NCI-H2196 treated with DMSO at 0.1 percent for 48 hours (cell line): ENCODE measurements around the gene PAK5.

Experiments
- DNase-seq: peaks from one replicate; lab custom pipeline; 2025; ENCODE audit not compliant: unreplicated experiment; lab: John Stamatoyannopoulos, UW

PAK5 gene

DNA sequence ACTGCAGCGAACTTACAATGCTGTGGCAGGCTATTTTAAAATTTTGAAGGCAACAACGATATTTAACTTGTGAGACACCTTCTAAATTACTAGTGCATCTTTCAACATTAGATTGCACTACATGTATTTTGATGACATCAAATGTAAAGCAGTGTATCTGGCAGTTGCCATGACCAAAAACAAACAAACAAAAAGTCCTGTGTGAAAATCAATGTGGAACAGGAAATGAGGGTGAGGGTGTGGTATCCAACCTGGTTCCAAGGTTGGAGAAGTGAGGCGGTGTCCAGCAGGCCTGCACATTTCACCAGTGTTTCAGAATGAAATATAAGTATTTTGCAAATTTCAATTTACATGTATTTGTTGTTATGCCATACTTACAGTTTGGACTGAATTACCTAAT lies 212.5 kb downstream of the PAK5 start:
- no peak for DNase-seq

DNA sequence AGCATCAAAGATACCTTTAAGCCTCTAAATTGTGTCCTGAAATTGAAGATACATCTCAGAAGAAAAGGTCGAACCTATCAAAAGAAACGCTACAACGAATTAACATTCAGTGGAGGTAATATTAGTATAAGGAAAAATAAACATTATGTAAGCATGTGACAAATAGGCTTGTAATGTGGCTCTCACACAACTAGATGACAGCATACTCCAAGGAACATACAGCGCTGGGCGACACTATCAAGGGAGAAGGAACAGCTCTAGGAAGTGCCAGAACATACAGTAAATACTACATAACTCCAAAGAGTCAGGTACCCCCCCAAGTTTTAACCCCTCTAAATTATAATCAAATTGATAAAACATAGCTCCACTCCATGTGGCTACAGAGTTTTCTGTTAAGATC lies 220.9 kb downstream of the PAK5 start:
- DNase-seq: peak; percentile 43

DNA sequence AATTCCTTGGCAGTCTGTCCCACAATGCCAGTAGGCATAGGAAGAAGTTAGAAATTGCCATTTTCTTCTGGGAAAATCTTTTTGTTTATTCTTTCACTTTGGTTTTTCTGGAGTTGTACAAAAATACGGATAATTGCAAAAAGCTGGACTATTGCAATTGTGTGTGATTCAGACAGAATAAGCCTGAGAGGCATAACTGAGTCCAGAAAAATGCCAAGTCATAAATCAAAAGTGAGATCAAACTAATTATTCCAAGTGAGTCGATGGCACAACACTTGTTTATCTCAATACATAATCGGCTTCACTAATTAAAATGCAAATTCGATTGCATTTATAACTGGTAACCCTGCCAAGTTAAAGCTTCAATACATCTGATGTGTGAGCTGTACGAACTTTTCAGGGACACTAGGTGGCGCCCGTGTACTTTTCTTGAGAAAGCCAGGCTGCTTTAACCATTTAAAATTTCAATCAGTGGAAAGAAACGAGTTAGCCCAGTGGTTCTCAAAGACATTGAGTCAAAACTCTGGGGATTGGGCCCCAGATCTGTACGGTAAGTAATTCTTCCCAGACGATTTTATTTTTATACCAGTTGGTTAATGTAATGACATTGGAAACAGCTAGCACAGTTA lies 221.9 kb downstream of the PAK5 start:
- DNase-seq: peak; percentile 61

DNA sequence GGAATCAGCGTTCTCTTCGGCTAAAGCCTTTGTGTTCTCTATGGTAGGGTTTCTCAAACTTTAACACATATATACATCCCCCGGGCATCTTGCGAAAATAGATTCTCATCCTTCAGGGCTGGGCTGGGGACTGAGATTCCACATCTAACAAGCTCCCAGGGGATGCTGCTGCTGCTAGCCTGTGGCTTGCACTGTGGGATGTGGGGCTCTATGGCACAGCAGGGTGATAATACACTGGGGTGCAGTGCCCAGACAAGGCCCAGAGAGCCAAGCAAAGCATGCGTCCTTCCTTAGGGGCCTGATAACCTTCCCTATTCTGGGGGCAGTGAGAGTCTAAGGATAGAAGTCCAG lies 222.4 kb downstream of the PAK5 start:
- no peak for DNase-seq

DNA sequence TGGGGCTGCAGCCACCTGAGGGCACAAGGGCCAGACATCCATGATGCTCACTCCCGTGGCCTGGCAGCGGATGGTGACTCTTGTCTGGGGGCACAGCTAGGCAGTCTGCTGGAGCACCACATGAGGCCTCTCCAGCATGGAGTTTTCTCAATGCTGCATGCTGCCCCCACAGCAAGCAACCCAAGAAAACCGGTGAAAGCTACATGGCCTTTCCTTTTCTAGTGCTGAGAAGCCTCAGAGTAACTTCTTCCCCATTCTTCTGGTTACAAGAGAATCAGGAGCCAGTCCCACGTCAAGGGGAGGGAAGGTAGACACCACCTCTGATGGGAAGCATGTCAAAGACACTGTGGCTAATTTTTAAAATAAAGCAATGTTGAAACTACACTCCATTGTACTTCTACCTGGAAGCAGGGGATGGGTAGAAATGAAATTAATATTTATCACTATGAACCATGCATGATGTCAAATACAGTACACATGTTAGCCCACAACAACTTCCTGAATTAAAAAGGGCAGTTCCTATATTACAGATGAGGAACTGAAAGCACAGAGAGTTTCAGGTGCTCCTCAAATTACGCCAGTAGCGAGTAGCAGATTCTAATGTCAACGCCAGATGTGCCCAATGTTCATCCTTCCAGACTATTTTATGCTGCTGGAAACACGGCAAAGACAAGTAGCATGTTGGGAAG lies 223.0 kb downstream of the PAK5 start:
- DNase-seq: no peak

DNA sequence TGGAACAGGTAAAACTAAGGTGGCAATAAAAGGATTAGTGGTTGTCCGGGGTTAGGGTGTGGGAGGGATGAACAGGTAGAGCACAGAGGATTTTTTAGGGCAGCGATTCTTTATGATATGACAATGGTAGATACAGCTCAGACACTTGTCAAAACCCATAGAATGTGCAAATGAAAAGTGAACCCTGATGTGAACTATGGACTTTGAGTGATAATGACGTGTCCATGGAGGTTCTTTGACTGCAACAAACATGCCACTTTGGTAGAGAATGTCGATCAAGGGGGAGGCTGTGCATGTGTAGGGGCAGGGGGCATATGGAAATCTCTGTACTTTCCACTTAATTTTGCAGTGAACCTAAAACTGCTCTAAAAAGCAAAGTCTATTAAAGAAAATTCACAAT lies 223.8 kb downstream of the PAK5 start:
- no peak for DNase-seq

DNA sequence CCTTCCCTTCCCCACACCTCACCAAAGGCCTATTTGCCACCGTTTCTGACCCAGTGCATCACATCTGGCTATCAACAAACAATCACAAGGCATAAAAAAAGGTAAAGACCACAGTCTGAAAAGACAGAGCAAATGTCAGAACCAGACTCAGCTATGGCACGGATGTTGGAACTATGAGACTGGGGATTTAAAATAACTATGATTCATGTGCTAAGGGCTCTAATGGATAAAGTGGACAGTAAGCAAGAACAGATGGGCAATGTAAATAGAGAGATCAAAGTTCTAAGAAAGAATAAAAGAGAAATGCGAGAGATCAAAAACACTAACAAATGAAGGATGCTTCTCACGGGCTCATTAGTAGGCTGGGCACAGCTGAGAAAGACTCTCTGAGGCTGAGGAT lies 225.0 kb downstream of the PAK5 start:
- no peak for DNase-seq

DNA sequence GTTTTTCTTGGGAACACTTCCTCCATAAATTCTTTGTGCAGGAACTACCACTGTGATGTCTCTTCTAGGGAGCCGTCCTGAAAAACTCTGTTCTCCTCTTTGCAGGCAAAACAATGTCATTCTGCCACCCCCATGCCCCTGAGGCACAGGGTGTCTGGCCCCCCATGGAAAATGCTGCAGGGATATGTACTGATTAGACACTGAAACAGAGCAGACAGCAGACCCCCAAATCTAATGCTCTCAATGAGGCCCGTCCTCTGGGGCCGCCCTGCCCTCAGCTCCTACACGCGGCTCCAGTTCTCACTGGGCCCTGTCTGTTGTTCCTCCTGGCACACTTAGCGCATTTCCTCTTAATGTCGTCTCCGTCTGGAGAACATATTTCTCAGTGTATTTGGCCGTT lies 227.0 kb downstream of the PAK5 start:
- DNase-seq: no peak

DNA sequence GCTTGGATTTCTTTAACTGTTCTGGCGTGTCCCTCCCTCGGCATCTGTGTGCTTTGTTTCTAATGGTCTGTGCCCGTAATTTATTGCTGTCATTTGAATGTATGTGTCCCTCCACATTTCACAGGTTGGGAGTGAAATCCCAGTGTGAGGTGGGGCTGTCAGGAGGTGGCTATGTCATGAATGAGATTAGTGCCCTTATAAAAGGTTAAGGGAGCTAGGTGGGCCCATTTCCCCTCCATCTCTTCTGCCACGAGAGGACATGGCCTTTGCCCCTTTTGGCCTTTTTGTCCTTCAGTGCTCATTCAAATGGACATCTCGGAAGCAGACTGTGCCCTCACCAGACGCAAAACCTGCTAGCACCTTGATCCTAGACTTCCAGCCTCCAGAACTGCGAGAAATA lies 228.2 kb downstream of the PAK5 start:
- no peak for DNase-seq

DNA sequence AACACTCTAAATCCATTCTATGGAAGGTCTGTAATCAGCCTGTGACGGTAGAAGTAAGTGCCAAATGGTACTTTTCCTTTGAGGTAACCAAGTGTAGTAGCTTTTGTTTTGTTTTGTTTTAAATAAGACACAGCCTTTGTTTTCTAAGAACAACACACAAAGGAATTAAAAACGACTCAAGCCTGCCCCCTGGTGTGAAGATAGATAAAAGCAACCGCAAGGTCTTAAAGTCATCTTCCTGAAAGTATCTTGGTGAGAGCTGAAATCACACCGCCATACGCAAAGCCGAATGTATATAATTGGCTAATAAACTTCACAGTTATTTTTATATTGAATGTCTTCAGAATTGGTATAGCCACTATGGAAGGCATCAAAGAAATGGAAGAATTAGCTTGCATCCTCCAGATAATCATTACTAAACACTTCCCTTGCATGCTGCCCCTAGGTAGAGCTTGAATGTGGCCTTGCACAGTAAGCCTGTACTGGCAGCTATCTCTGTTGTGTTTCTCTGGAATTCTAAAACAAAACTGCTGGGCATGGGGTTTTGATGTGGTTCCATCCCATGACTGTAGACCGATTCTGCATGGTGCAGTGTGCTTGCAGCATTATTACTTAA lies 228.9 kb downstream of the PAK5 start:
- peak; percentile 31 for DNase-seq

DNA sequence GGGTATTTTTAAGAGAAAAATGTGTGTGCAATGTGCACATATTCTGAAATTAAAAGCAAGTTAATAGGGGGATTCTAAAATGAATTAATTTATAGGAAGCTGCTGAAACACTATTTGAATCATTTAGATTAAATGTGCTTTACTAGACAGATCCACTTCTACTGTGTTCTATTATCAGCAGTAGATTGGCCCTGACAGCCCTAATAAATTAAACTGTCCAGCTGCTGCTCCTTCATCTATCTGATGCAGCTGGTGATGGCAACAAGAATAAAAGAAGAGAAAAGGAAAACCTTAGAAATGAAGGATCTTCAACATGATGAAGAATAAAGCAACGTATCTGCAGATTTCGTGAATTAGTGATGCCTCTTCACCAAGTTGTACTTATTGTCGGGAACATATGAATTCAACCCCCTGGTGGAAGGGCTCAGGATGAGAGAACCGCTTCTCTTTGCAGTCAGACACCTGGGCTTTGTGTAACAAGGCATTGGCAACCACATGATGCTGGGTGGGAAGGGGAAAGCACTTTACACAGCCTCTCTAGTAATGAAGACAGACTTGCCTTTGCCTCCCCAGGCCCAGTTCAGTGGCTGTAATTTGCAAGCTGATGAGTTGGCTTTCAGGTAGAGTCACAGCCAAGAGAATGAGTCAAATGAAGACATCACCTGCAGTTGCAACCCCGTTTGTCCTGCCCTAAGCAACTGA lies 230.1 kb downstream of the PAK5 start:
- DNase-seq: no peak

DNA sequence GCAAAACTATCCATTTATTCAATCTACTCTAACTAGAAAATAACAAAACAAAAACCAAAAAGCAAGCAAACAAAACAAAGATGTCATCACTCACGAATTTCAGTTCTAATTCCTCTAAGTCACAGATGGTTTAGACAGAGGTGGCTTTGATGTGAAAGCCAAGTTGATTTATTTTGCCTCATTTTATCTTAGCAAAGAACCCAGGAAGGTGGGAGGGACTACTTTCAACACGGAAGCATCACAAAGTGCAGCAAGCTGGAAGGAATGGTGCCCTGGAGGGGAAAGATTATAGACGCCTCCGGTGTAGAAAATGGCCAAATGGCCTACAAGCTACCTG lies 236.1 kb downstream of the PAK5 start:
- DNase-seq: no peak

DNA sequence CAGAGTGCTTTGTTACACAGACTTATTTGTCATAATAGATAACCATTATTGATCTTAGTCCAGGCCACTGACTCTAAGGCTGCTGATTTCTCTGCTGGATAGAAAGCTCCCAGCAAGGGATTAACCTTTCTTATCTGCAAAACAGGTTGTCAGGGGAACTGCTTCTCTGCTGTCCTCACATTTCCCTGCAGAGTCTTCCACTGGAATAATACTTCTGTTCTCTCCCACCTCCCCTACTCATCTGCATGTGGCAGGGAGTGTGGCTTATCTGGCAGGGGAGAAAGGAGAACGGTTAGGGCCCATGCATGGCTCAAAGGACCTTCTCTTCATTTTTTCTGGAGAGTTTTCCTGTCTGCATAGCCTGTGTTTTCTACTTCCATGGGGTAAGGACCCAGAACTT lies 238.3 kb downstream of the PAK5 start:
- DNase-seq: no peak

DNA sequence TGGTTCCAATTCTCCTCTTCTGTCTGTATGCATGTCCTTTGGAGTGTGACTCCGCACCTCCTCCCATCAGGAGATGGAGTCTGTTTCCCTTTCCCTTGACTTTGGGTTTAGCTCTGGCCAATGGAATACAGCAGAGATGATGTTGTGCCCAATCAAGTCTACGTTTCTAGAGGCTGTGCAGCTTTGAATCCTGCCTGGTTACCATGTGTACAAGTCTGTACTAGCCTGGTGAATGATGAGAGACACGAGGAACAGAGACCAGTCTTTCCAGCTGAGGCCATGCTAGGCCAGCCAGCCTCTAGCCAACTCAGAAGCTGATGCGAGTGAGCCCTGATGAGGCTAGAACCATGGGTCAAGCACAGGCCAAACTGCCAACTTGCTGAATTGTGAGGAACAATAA lies 241.3 kb downstream of the PAK5 start:
- no peak for DNase-seq

DNA sequence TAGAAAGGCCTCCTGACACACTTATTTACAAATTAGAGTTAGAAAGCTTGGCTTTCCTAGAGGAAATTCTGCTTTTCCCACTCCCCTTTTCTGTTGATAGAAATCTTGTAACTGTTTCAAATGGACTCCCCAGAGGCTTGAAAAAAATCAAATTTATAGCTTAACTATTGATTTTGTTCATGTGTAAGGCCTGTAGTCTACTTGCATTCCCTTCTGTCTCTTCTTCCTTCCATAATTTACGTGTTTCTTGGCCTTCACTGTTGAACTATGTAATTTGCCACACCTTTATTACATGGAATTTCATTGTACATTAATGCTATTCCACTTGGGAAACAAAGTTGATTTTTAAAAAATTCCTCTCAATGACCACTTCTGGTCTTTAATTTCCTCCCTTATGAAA lies 243.1 kb downstream of the PAK5 start:
- no peak for DNase-seq

DNA sequence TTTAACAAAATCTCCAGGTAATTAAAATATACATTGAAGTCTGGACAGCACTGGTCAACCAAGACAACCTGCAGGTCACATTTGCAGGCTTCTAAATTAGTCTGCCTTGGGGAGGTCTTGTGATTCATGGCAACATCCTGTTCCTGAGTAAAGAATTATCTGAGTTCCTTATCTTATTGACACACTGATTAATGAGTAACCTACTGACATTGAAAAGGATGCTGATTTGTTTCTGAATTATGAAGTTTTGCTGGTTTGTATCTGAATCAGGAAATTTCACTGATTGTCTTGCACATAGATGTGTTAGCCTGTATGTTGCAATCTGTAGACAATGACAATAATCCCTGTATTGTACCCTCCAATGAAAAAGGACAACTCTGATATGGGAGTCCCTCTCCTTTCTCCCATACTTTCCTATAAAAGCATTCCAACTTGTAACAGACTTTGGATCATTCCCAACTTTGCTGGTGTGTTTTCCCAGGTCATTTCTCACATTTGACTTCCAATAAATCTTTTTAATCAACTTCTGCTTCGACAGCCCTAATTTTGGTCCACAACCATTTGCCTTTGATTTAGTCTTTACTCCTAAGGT lies 244.5 kb downstream of the PAK5 start:
- DNase-seq: no peak

DNA sequence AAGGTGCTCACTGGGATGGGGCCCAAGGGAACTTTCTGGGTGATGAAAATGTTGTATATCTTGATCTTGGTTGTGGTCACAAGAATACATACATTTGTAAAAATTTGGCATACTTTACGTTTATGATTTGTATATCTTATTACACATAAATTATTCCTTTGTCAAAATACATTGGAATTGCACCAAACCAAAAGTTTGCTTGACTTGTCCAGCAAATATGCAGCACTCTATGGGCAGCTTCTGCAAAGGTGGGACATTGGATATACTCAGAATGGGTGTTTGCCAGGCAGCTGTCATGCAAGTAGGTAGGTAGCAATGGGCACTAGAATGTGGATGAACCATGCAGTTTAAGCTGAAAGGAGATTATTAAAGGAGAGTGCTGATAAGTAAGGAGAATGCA lies 246.5 kb downstream of the PAK5 start:
- no peak for DNase-seq

DNA sequence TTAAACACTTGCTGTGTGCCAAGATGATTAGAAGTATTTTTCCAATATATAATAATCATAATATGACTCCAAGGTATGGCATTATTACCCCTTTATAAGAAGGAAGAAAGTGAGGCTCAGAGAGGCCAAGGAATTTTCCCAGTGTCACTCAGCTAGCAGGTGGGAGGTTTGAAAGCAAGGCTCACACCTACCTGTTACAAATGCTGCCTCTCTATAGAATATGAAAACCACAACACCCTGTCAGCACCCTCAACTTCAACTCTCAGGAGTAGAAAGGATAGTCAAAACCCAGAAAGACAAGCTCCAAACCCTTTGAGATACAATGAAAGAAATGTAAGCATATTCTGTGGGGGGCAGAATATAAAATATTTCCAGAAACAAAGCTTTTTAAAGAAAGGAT lies 247.8 kb downstream of the PAK5 start:
- no peak for DNase-seq

DNA sequence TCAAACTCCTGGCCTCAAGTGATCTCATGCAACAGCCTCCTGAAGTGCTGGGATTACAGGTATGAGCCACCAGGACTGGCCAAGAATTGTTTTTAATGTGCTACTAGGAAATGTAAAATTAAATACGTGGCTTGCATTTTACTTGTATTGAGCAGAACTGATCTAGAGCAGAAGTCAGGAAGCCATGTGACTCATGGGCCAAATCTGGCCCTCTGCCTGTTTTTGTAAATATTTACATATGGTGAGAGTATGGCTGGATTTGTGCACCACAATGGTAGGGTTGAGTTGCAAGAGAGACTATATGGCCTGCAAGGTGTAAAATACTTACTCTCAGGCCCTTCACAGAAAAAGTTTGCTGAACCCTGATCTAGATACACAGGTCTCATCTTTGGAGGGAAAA lies 248.7 kb downstream of the PAK5 start:
- no peak for DNase-seq

DNA sequence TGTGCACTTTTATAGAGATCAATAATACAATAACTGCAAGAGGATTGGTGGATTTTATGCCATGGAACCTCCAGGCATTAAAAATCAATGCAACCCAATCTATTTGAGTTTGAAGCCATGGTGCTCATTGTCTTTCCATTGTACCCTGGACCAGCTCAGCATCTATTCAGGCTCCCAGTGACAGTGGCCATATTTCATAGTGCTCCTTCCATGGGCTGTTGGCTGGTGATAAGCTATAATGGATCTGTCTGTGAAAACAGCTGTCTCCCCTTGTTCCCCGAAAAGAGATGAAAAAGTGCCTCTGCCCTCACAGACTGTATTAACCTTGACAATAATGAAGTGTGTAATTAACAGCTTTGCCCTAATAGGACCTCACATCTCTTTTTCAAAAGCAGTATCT lies 250.2 kb downstream of the PAK5 start:
- no peak for DNase-seq

DNA sequence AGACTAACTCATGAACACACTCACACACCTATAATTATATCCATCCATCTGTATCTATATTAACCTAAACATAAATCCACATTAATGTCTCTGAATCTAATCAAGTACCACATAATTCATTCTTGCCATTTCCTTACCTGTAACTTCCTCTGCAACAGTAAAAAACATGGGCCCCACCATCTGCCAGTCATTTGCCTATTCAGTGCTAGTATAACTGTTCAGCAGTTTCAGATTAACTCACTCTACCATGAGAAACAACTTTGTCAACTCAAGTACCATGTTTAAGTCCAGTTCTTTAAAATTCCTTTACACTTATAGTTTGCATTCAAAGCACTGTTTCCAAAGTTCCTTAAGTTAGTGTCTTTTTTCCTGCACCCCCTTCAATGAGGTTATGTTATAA lies 255.7 kb downstream of the PAK5 start:
- DNase-seq: no peak

DNA sequence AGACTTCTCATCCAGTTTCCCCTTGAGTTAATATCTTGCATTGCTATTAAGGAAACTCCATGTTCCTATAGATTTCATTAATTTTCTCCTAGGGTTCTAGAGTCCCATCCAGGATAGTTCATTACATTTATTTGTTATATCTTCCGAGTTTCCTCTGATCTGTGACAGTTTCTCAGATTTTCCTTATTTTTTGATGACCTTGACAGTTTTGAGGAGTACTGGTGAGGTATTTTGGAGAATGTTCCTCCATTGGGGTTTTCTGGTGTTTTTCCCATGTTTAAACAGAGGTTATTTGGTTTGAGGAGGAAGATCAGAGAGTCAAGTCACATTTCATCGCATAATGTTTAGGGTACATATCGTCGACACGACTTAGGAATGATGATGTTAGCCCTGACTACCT lies 256.7 kb downstream of the PAK5 start:
- no peak for DNase-seq
